WTC11 (cell line): Measurements from ENCODE around the gene GALR2. TPM values are rescaled to one million over a fixed set of nuclear protein-coding genes. Genes with fewer than 3 reads are reported as not detected.

Source experiments
- ATAC-seq: fragments of 200-7000 bp; cut with Tn5 transposase; 2 replicates; pipeline ENCODE4 v1.10.0; 2021; ENCODE audit warnings: mild to moderate bottlenecking, moderate library complexity
- CTCF ChIA-PET: fragments of 300-600 bp; sonication (Branson Sonifier 250); formaldehyde crosslinking; loops from one replicate; lab custom pipeline; 2021; ENCODE audit warnings: antibody characterized with exemption; lab: Charles Lee
- POLR2A ChIA-PET: fragments of 350-600 bp; sonication (Branson Sonifier 250); formaldehyde crosslinking; loops from one replicate; lab custom pipeline; 2021; ENCODE audit warnings: antibody characterized with exemption; lab: Charles Lee
- DNase-seq: peaks from one replicate; pipeline ENCODE4 v3.0.0; 2021; ENCODE audit warnings: low spot score
- H3K27ac Mint-ChIP-seq: 2 replicates; pipeline ENCODE4 v1.8.0; 2021; ENCODE audit warnings: mixed read lengths
- H3K27me3 Mint-ChIP-seq: 2 replicates; pipeline ENCODE4 v1.8.0; 2021; ENCODE audit warnings: low read depth, mild to moderate bottlenecking, moderate library complexity, mixed read lengths
- H3K36me3 Mint-ChIP-seq: 2 replicates; pipeline ENCODE4 v1.8.0; 2021; ENCODE audit warnings: mixed read lengths
- H3K4me1 Mint-ChIP-seq: 2 replicates; pipeline ENCODE4 v1.8.0; 2022; ENCODE audit warnings: mixed read lengths
- H3K4me3 Mint-ChIP-seq: 2 replicates; pipeline ENCODE4 v1.8.0; 2021; ENCODE audit warnings: mild to moderate bottlenecking, moderate library complexity, mixed read lengths
- H3K9me3 Mint-ChIP-seq: 2 replicates; pipeline ENCODE4 v1.8.0; 2021; ENCODE audit warnings: mixed read lengths
- ATF1 ChIP-seq: sonication (generic); formaldehyde crosslinking; IDR thresholded peaks from 2 replicates; pipeline ENCODE4 v1.8.1; 2023; ENCODE audit warnings: mild to moderate bottlenecking, moderate library complexity, missing genetic modification reagents
- ATF6 ChIP-seq: sonication (generic); formaldehyde crosslinking; IDR thresholded peaks from 2 replicates; pipeline ENCODE4 v1.8.1; 2023; ENCODE audit warnings: mild to moderate bottlenecking, missing genetic modification reagents
- CDX4 ChIP-seq: fragments of 250-450 bp; sonication (Bioruptor Pico); IDR thresholded peaks from 2 replicates; pipeline ENCODE4 v1.9.0; 2021; ENCODE audit warnings: moderate library complexity, mild to moderate bottlenecking, inconsistent platforms, borderline replicate concordance
- CREB1 ChIP-seq: sonication (generic); formaldehyde crosslinking; IDR thresholded peaks from 2 replicates; pipeline ENCODE4 v1.8.0; 2023; ENCODE audit warnings: mild to moderate bottlenecking, missing genetic modification reagents
- ETV6 ChIP-seq: sonication (generic); formaldehyde crosslinking; IDR thresholded peaks from 2 replicates; pipeline ENCODE4 v1.8.1; 2022; ENCODE audit warnings: mild to moderate bottlenecking, missing genetic modification reagents
- FOXP1 ChIP-seq: sonication (generic); formaldehyde crosslinking; IDR thresholded peaks from 2 replicates; pipeline ENCODE4 v1.8.0; 2022; ENCODE audit warnings: missing genetic modification reagents, mild to moderate bottlenecking, moderate library complexity, borderline replicate concordance
- GABPB1 ChIP-seq: sonication (generic); formaldehyde crosslinking; IDR thresholded peaks from 2 replicates; pipeline ENCODE4 v1.8.1; 2023; ENCODE audit warnings: mild to moderate bottlenecking, missing genetic modification reagents
- KAT7 ChIP-seq: sonication (generic); formaldehyde crosslinking; IDR thresholded peaks from 2 replicates; pipeline ENCODE4 v1.8.1; 2023; ENCODE audit warnings: missing genetic modification reagents, mild to moderate bottlenecking, borderline replicate concordance
- MAX ChIP-seq: sonication (generic); formaldehyde crosslinking; IDR thresholded peaks from 2 replicates; pipeline ENCODE4 v1.8.0; 2022; ENCODE audit warnings: mild to moderate bottlenecking, missing genetic modification reagents
- NFE2L1 ChIP-seq: sonication (generic); formaldehyde crosslinking; IDR thresholded peaks from 2 replicates; pipeline ENCODE4 v1.8.1; 2023; ENCODE audit warnings: missing genetic modification reagents
- NR1H2 ChIP-seq: sonication (generic); formaldehyde crosslinking; IDR thresholded peaks from 2 replicates; pipeline ENCODE4 v1.9.0; 2021; ENCODE audit warnings: mild to moderate bottlenecking, moderate library complexity, missing genetic modification reagents
- RELA ChIP-seq: sonication (generic); formaldehyde crosslinking; IDR thresholded peaks from 2 replicates; pipeline ENCODE4 v1.8.1; 2022; ENCODE audit warnings: missing genetic modification reagents, mild to moderate bottlenecking, borderline replicate concordance
- STAT6 ChIP-seq: sonication (generic); formaldehyde crosslinking; conservative IDR thresholded peaks from 2 replicates; pipeline ENCODE4 v1.8.1; 2023; ENCODE audit warnings: mild to moderate bottlenecking, low read depth, missing genetic modification reagents, moderate library complexity
- ZNF219 ChIP-seq: sonication (generic); formaldehyde crosslinking; IDR thresholded peaks from 2 replicates; pipeline ENCODE4 v1.8.0; 2023; ENCODE audit warnings: missing genetic modification reagents, mild to moderate bottlenecking, borderline replicate concordance
- ZNF423 ChIP-seq: fragments of 250-450 bp; sonication (Bioruptor Pico); IDR thresholded peaks from 2 replicates; pipeline ENCODE4 v2.1.2; 2022; ENCODE audit warnings: mild to moderate bottlenecking, moderate library complexity
- ZNF425 ChIP-seq: fragments of 250-450 bp; sonication (Bioruptor Pico); conservative IDR thresholded peaks from 2 replicates; pipeline ENCODE4 v1.9.0; 2021; ENCODE audit warnings: mild to moderate bottlenecking
- ZNF512 ChIP-seq: sonication (generic); formaldehyde crosslinking; IDR thresholded peaks from 2 replicates; pipeline ENCODE4 v1.8.1; 2022; ENCODE audit warnings: missing genetic modification reagents, borderline replicate concordance
- ZNF671 ChIP-seq: fragments of 250-450 bp; sonication (Bioruptor Pico); IDR thresholded peaks from 2 replicates; pipeline ENCODE4 v1.8.0; 2021; ENCODE audit warnings: mild to moderate bottlenecking
- total RNA-seq: library from RNA; stranded (reverse); gene quantifications from 3 replicates; pipeline ENCODE4 v1.2.3, GENCODE V29; 2021

The GALR2 gene
- total RNA-seq, 1 experiment from 2014 or later, result 2.9 TPM

GRCh38 chr17:76039121-76039520 lies 35.5 kb upstream of the GALR2 start:
- H3K4me1 Mint-ChIP-seq, result peaks cover 20% of the 10 kb centered on the region
- H3K4me3 Mint-ChIP-seq, result no peak overlapping the region
- no peak overlapping the region for H3K27ac Mint-ChIP-seq
- H3K36me3 Mint-ChIP-seq, result peaks cover 47% of the 10 kb centered on the region
- no peaks in the 10 kb centered on the region for H3K9me3 Mint-ChIP-seq
- no peak for DNase-seq
- no peaks in the 10 kb centered on the region for H3K27me3 Mint-ChIP-seq
- no peak for ATAC-seq
- POLR2A ChIA-PET, result no interaction called here
- CTCF ChIA-PET, result interaction anchor here (0.9 to 1.0 kb wide), 2 partner anchors 25 to 34 kb away, joined by 3 to 5 read pairs; no protein-coding TSS in a partner anchor
- TF ChIP-seq KAT7 (CRISPR knock-in tag) (no peak), FOXP1 (CRISPR knock-in tag) (no peak), NFE2L1 (CRISPR knock-in tag) (no peak), ATF1 (no peak), ZNF671 (CRISPR knock-in tag) (no peak), CREB1 (no peak), ZNF219 (CRISPR knock-in tag) (no peak), CDX4 (no peak), ZNF512 (CRISPR knock-in tag) (no peak), ETV6 (CRISPR knock-in tag) (no peak), GABPB1 (CRISPR knock-in tag) (no peak), NR1H2 (no peak), ATF6 (CRISPR knock-in tag) (no peak), ZNF425 (CRISPR knock-in tag) (no peak)

GRCh38 chr17:76040376-76040775 lies 34.2 kb upstream of the GALR2 start:
- DNase-seq (no peak), ATAC-seq (peak; percentile 35)
- ChIA-PET CTCF (interaction anchor here (0.6 to 3.2 kb wide), 5 partner anchors 17 to 239 kb away, joined by 3 to 17 read pairs (median 5); no protein-coding TSS in a partner anchor), POLR2A (no interaction called here)
- Mint-ChIP-seq H3K9me3 (no peaks in the 10 kb centered on the region), H3K36me3 (peaks cover 60% of the 10 kb centered on the region), H3K27ac (peak overlapping the region; percentile 91), H3K4me3 (no peak overlapping the region), H3K27me3 (no peaks in the 10 kb centered on the region), H3K4me1 (peaks cover 20% of the 10 kb centered on the region)
- TF ChIP-seq RELA (no peak), MAX (CRISPR knock-in tag) (no peak), ZNF423 (0 out of 2 replicates have a peak, but pooled peaks have one; percentile 6), STAT6 (CRISPR knock-in tag) (no peak)
